ENCODE measurements around the gene TENM4. TPM values are rescaled to one million over a fixed set of nuclear protein-coding genes. Genes with fewer than 3 reads are reported as not detected.

TENM4 gene
- polyA plus RNA-seq, 3 donors, result 0.31 to 1.7 TPM; not detected in 1

GRCh38 chr11:79244798-79245197 is 196.0 kb downstream of the TENM4 start:
- Mint-ChIP-seq H3K4me1 (no peaks in the 10 kb centered on the region), H3K27me3 (ENCODE audit: low read depth in 3 of 3) (peaks cover 0 to 5% (median 2%) of the 10 kb centered on the region in 3 donors), H3K4me3 (no peak overlapping the region), H3K27ac (no peak overlapping the region), H3K36me3 (no peaks in the 10 kb centered on the region), H3K9me3 (peaks cover 0 to 5% (median under 1%) of the 10 kb centered on the region in 7 donors)
- H3K4me1 ChIP-seq (ENCODE audit: control insufficient read depth in 1 of 2, insufficient read depth in 2 of 2, low read length in 2 of 2), result peaks cover 0 to 4% of the 10 kb centered on the region in 2 donors
- no peak overlapping the region for H3K27ac ChIP-seq (ENCODE audit: low read depth in 1 of 2, low read length in 2 of 2)
- intact Hi-C loops (cut with micrococcal nuclease), result no loop called here
- H3K27me3 ChIP-seq (ENCODE audit: control insufficient read depth in 2 of 2, insufficient read depth in 2 of 2, low read length in 2 of 2), result no peaks in the 10 kb centered on the region
- H3K9me3 ChIP-seq (replicated peaks in 1 of 2; ENCODE audit: control insufficient read depth in 1 of 2, insufficient read depth in 1 of 2, low read length in 2 of 2), result no peaks in the 10 kb centered on the region
- no peaks in the 10 kb centered on the region for H3K36me3 ChIP-seq (replicated peaks in 1 of 2; ENCODE audit: control insufficient read depth in 1 of 2, insufficient read depth in 2 of 2, low read length in 2 of 2)
- H3K79me2 ChIP-seq (ENCODE audit: insufficient read depth, low read length), result no peaks in the 10 kb centered on the region
- TF ChIP-seq, protein P1, sequence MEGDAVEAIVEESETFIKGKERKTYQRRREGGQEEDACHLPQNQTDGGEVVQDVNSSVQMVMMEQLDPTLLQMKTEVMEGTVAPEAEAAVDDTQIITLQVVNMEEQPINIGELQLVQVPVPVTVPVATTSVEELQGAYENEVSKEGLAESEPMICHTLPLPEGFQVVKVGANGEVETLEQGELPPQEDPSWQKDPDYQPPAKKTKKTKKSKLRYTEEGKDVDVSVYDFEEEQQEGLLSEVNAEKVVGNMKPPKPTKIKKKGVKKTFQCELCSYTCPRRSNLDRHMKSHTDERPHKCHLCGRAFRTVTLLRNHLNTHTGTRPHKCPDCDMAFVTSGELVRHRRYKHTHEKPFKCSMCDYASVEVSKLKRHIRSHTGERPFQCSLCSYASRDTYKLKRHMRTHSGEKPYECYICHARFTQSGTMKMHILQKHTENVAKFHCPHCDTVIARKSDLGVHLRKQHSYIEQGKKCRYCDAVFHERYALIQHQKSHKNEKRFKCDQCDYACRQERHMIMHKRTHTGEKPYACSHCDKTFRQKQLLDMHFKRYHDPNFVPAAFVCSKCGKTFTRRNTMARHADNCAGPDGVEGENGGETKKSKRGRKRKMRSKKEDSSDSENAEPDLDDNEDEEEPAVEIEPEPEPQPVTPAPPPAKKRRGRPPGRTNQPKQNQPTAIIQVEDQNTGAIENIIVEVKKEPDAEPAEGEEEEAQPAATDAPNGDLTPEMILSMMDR (IDR thresholded peaks at IDR 0.05), result no peak
- H4K20me1 ChIP-seq (ENCODE audit: insufficient read depth, low read length), result no peaks in the 10 kb centered on the region
- no peak overlapping the region for H2AFZ ChIP-seq (ENCODE audit: insufficient read depth, low read depth, low read length, poor library complexity, severe bottlenecking)
- 81% methylated on average over 2 of the region's 2 CpGs for WGBS (ENCODE audit: insufficient coverage)
- no peak overlapping the region for H3K4me2 ChIP-seq (replicated peaks; ENCODE audit: extremely low read depth, low read length, poor library complexity, severe bottlenecking)
- H3K4me3 ChIP-seq (replicated peaks in 1 of 3; ENCODE audit: low read depth in 2 of 3, low read length in 3 of 3), result no peak overlapping the region
- DNase-seq, result no peak
- no peak overlapping the region for H3K9ac ChIP-seq (ENCODE audit: insufficient read depth, low read length, poor library complexity, severe bottlenecking)

GRCh38 chr11:79244241-79244772 is 196.5 kb downstream of the TENM4 start:
- H3K36me3 Mint-ChIP-seq, result no peaks in the 10 kb centered on the region
- WGBS (ENCODE audit: insufficient coverage), result 96% methylated on average over 2 of the region's 6 CpGs
- H4K20me1 ChIP-seq (ENCODE audit: insufficient read depth, low read length), result no peaks in the 10 kb centered on the region
- intact Hi-C loops (cut with micrococcal nuclease), result no loop called here
- H3K79me2 ChIP-seq (ENCODE audit: insufficient read depth, low read length), result no peaks in the 10 kb centered on the region
- peaks cover 0 to 5% (median 2%) of the 10 kb centered on the region in 3 donors for H3K27me3 Mint-ChIP-seq (ENCODE audit: low read depth in 3 of 3)
- H3K4me3 ChIP-seq (replicated peaks in 1 of 3; ENCODE audit: low read depth in 2 of 3, low read length in 3 of 3), result no peak overlapping the region
- H3K9ac ChIP-seq (ENCODE audit: insufficient read depth, low read length, poor library complexity, severe bottlenecking), result no peak overlapping the region
- no peaks in the 10 kb centered on the region for H3K4me1 Mint-ChIP-seq
- H3K27ac Mint-ChIP-seq, result no peak overlapping the region
- no peak overlapping the region for H3K4me3 Mint-ChIP-seq
- H3K27ac ChIP-seq (ENCODE audit: low read depth in 1 of 2, low read length in 2 of 2), result no peak overlapping the region
- H2AFZ ChIP-seq (ENCODE audit: insufficient read depth, low read depth, low read length, poor library complexity, severe bottlenecking), result no peak overlapping the region
- no peaks in the 10 kb centered on the region for H3K27me3 ChIP-seq (ENCODE audit: control insufficient read depth in 2 of 2, insufficient read depth in 2 of 2, low read length in 2 of 2)
- no peaks in the 10 kb centered on the region for H3K9me3 ChIP-seq (replicated peaks in 1 of 2; ENCODE audit: control insufficient read depth in 1 of 2, insufficient read depth in 1 of 2, low read length in 2 of 2)
- TF ChIP-seq, protein P1 (IDR thresholded peaks at IDR 0.05), result no peak
- no peak for DNase-seq
- no peaks in the 10 kb centered on the region for H3K36me3 ChIP-seq (replicated peaks in 1 of 2; ENCODE audit: control insufficient read depth in 1 of 2, insufficient read depth in 2 of 2, low read length in 2 of 2)
- no peak overlapping the region for H3K4me2 ChIP-seq (replicated peaks; ENCODE audit: extremely low read depth, low read length, poor library complexity, severe bottlenecking)
- H3K4me1 ChIP-seq (ENCODE audit: control insufficient read depth in 1 of 2, insufficient read depth in 2 of 2, low read length in 2 of 2), result peaks cover 0 to 4% of the 10 kb centered on the region in 2 donors
- H3K9me3 Mint-ChIP-seq, result peaks cover 0 to 5% (median 0%) of the 10 kb centered on the region in 7 donors

All from CD14-positive monocyte (primary cell).